ENCODE measurements around the gene GRB2.
"Not testable (repeated sequence)": the region's sequence is repeated elsewhere in the genome, so short reads cannot be mapped to it uniquely, and the experiment has no call there.

Gene GRB2

DNA sequence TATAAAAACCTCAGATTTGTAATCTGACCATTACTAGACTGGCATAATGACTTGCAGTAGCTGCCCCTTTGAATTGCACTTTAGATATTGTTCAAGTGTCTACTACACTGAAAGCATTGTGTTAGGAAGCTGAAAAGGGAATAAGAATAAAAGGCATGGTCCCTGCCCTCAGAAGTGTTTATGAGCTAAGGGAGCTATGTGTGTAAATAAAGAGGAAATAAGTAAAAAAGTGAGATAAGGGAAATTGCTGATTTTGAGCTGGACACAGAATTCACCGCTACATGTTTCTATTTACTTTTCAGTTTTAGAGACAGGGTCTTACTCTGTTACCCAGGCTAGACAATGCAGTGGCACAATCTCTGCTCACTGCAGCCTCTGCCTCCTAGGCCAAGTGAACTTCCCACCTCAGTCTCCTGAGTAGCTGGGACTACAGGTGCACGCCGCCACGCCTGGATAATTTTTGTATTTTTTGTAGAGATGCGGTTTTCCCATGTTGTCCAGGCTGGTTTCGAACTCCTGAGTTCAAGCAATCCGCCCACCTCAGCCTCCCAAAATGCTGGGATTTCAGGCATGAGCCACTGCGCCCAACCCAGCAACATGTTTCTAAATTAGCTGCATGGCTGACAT lies 57.0 kb downstream of the GRB2 start:
- DNase-seq: no peak

DNA sequence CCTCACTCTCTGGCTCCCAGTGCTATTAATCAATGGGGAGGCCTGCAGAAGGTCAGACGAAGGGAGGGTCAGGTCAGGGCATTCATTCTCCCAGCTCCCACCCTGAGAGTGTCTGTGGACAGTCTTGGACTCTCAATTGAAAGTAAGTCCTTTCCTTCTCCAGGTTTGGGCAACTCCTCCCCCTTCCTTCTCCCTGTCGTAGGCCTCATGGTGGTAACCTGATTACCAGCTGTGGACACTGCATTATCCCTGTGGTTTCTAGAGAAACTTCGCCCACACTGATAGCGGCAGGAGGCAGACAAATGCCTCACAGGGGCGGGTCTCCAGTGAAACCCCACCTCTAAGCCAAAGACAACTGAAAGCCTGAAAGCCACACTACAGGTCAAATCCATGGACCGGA lies 58.6 kb downstream of the GRB2 start:
- DNase-seq: no peak

DNA sequence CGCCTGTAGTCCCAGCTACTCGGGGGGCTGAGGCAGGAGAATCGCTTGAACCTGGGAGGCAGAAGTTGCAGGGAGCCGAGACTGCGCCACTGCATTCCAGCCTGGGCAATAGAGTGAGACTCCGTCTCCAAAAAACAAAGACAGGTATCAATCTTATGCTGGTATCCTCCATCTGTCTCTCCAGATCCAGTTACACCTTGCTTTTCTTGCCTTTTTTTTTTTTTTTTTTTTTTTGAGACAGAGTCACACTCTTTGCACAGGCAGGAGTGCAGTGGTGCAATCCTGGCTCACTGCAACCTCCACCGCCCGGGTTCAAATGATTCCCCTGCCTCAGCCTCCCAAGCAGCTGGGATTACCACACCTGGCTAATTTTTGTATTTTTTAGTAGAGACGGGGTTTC lies 59.1 kb downstream of the GRB2 start:
- DNase-seq: not testable (repeated sequence)

DNA sequence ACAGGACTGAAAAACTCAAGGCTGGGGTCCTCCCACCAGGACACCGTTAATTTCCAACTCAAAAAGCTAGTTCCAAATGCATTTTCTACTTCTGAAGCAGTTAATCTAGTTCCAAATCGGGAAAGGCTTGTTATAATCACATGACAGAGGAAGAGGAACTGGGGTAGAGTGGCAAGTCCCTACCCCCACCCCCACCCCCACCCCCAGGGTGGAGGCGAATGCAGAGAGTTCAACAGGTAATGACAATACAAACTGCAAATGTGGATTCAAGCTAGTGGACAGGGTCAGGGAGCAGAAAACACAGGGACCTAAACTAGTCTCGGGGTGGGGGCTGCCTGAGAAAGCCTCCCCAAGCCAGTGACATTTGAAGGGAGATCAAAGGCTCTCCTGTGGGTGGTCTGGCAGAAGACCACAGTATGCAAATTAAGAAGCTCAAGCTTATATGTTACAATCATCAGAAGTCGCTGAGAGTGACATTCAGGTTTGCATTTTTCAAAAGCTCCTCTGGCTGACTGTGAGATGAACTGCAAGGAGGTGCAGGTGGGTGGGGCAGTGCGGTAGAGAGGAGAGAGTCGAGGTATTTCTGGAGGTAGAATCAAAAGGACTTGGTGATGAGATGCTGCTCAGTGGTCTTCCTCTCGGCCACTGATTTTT lies 59.8 kb downstream of the GRB2 start:
- no peak for DNase-seq

DNA sequence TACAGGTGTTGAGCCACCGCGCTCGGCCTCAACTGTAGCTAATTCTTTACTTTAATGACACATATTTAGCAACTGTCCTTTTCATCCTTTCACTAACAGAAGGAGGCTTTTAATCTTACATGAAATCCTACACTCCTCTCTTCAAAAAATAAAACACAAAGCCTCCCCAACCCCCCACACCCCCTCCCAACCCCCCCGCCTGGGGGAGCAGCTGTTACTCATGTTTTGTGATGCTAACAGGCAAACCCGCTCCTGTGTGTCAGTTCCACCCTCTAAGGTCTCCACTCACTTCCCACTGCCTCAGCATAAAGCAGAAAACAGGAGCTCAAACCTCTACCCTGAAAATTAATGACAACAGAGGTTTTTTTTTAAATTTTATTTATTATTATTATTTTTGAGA lies 60.8 kb downstream of the GRB2 start:
- peak; percentile 10 for DNase-seq

DNA sequence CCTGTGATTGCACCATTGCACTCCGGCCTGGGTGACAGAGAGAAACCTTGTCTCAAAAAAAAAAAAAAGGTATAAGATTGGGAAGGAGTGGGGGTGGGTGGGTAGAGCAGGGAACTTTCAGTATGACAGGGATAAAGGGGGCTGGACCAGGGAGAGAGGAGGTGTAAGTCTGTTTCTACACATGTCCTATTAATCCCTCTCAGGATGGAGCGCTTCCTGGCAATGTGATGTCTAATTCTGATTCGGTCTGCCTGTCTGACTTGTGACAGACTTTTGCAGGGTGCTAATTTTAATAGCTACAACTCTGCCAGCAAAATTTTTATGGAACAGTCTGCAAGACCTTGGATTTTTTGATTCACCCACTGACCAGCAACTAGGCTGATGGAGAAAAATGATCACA lies 62.5 kb downstream of the GRB2 start:
- no peak for DNase-seq

DNA sequence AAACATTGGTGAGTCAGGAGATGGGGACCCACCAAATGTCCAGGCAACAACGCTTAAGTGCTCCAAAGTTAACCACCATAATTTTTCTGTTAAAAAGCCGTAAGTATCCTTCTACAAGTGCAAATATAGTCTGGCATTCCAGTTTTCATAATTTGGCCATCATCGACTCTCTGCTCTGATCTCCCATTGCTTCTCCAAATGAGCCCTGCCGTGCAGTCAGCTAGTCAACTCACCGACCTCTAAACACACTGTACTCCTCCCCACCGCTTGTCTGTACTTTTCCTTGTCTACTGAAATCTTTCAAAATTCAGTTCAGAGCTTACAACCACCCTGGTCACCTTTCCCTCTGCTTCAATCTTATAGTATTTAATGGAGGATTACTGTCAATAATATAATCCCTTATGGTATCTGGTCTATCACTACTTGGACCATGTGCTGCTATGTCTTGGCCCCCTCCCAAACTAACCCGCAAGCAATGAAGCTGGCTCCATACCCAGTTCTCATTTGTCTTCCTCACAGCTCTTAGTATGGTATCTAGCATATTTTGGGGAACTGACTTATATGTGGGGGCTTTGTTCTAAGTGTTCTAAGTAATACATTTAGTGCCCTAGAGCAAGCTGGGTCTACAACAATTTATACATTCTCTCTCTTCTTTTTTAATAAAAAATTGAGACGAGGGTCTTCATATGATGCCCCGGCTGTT lies 63.5 kb downstream of the GRB2 start:
- no peak for DNase-seq

DNA sequence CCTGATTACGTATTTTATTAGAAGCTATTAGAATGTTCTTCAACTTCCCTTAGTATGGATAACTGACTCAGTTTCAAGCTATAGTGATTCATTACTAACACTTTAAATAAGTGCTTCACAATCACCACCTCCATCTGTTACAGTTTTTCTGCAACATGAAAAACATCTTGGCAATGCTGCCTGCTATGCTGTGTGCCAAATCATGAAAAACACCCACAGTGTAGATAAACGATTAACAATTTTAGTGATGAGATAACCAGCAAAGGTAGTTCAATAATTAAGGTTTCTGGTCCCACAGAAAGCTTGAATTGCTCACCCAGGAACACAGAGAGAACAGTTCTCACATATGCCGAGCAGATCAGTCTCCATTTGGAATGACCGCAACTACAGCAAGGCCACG lies 64.8 kb downstream of the GRB2 start:
- no peak for DNase-seq

DNA sequence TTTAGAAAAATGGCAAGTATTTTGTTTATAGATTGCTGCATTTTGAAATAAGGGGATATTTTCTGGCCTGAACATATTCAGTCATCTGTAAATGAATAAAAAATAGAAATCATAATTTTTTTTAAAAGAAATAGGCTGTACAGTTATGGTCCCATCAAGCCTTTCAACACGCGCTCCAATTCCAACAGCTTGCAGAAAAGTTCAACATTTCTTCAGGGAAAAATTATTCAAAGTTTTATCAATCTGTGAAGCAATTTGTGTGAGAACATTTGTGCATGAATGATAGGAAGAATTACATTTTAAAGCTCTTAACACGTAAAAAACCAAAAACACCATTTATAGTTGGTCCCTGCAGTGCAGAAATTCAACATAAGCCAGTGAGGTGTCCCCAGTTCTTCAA lies 65.5 kb downstream of the GRB2 start:
- no peak for DNase-seq

DNA sequence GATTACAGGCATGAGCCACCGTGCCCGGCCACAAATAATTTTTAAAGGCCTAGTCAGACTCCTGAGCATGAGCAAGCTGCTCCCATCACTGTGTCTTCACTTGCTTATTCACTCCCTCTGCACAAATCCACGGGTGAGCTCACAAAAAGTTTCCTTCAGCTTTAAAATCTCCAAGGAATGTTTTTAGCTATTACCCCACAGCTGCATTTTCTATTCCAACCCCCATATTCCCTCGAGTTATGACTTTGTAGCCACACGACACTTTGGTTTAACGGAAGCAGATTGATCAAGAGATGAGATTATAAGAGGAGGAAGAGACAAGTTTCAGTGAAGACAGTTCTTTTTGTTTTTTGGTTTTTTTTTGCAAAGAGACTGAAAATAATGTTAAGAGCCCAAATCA lies 67.1 kb downstream of the GRB2 start:
- DNase-seq: no peak

DNA sequence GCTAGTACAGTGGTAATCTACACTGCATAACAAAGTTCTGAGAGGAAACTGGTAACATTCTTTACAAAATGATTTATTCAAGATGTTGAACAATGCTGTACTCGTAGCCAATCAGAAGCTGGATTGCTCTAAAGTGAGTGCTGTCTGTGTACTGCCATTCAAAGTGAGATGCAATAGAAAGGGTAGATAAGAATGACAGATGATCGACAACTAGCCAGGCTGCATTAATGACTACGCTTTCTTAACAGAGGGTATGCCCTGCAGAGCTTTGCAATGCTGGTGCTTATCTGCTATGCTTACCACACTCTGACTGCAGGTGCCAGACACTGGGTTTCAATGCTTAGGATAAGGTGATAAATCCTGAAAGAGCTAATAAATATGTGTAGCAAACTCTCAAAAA lies 70.2 kb downstream of the GRB2 start:
- DNase-seq: no peak

DNA sequence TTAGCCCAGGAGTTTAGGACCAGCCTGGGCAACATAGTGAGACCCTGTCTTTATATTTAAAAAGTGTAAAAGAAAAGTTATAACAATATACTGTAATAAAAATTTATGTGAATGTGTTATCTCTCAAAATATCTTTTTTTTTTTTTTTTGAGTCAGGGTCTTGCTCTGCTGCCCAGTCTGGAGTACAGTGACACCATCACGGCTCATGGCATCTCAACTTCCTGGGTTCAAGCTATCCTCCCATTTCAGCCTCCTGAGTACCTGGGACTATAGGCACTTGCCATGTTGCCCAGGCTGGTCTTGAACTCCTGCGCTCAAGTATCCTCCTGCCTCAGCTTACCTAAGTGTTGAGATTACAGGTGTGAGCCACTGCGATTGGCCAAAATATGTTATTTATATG lies 70.8 kb downstream of the GRB2 start:
- no peak for DNase-seq

DNA sequence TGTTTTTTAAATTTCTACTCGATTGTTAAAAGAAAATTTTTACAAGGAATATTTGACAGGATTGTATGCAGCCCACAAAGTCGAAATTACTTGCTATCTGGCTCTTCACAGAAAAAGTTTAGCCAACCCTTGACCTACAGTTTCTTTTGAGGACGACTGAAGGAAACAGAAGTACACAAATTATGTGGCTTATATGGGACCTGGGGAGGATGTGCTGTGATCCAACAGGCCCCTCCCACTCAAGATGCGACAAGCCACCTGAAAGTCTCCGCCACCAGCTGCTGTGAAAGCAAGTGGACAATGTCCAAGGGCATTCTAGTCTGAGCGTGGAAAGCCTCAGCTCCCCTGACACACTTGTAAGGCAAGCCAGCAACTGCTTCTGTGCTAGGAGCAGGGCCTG lies 73.8 kb downstream of the GRB2 start:
- no peak for DNase-seq

DNA sequence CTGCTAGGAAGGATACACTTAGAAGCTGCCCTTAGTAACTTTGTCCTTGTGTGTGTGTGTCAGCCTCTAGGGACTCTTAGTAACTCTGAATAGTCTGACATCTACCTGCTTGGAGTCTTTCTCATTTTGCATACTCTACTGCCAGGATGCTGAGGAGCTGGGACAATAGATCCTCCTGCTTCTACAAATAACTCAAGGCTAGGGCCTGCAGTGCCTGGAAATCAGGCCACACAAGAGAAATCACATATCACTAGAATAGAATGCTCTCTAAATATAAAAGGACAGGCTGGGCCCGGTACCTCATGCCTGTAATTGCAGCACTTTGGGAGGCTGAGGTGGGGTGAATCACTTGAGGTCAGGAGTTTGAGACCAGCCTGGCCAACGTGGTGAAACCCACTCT lies 77.7 kb downstream of the GRB2 start:
- no peak for DNase-seq

DNA sequence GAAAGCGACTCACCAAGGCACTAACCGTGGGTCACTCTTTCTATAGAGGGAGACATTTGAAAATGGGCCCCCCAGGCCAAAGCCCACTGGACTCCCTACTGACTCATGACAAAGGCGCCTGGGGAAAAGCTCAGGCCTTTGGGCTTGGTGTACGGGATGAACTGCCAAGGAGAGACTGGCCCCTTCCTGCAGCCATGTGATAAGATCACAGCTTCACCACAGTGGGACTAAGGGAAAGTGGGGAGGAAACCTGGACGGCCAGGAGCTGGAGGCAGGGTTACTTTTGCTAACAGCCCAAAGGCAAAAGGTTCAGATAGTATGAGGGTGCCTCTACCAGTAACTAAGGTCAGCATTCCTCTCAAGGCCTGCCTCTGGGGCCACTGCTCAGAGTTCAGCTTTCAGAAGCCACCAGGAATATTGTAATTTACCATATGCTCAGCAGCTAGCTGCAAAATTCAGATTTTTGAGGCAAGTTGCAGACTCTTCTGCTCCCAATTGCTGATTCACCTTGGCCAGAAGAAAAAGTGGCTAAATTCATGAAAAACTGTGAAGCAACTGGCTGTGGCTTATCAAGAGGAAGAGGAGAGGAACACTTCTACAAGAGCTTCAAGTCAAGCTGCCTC lies 79.1 kb downstream of the GRB2 start:
- DNase-seq: no peak

DNA sequence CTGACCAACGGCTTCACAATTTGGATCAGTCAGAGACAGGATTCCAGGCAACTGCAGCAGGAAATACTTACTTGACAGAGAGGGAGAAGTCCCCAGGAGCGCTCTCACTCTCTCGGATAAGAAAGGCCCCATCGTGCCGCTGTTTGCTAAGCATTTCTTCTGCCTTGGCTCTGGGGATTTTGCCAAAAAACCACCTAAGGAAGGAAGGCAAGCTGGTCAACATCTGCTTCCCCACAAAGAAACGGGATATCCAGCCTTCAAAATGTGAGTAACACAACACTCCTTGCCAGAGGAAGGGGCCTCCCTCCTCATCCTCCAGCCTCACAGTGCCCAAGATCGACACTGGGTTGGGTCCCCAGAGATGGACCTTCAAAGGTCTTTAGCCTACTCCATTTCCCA lies 79.7 kb downstream of the GRB2 start:
- DNase-seq: no peak

DNA sequence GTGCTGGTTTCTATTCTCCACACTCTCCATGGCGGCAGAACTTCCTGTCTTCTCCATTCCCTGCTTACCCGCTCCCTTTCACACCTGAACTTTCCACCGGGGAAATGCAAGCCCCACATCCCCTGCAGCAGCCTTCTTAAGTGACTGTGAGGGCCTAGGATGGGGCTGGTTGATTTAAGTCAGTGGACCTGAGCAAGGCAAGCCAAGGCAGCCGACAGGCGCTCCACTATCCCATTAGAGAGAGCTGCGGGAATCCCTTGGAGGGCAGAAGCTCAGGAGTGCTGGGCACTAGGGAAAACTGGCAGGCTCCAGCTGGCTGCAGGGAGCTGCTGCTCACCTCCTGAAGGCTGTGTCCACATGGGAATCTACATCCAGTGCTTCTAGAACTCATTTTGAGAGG lies 80.1 kb downstream of the GRB2 start:
- no peak for DNase-seq

DNA sequence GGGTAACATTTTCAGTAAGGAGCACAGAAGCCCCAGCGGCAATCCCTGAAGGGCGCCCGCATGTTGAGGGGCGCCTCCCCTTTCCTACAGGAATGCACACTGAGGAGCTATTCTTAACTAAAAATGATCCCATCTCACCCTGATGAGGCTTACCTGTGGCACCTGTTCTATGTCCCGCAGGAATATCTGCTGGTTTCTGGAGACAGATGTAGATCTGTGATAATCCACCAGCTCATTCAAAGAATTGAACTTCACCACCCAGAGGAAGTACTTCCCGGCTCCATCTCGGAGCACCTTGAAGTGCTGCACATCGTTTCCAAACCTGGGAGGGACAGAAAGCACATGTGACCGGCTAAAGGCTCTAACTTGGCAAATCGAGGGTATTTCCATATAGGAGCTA lies 84.0 kb downstream of the GRB2 start:
- DNase-seq: no peak

DNA sequence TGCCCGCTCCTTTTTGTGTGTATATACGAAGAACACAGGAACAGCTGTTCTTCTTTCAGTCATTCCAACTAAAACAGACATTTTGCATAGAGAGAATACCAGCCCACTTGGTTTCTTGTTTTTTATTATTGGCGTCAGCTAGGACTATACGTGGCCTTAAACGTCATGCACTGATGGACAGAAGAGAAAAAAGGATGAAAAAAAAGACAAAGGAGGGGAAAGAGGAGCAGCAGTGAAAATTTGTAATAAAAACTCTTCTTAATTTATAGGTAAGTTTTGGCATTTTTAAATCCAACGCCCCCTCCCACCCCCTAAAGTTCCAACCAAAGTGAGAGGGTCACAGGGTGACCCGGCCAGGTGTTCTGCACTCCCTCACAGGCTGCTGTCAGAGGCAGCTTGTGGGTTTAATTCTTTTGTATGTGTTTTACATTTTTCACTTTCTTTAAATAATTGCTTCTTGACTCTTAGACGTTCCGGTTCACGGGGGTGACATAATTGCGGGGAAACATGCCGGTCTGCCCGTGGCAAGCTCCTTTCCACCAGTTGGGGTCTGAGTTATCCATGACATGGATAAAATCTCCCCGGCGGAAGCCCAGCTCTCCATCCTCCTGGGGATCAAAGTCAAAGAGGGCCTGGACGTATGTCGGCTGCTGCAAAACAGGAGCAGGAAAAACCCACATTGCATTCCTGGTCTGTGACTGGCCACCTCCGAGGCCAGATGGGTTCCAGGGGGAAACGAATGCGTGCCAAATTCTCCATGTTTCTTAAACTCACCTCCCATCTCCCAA lies 85.4 kb downstream of the GRB2 start:
- DNase-seq: no peak

DNA sequence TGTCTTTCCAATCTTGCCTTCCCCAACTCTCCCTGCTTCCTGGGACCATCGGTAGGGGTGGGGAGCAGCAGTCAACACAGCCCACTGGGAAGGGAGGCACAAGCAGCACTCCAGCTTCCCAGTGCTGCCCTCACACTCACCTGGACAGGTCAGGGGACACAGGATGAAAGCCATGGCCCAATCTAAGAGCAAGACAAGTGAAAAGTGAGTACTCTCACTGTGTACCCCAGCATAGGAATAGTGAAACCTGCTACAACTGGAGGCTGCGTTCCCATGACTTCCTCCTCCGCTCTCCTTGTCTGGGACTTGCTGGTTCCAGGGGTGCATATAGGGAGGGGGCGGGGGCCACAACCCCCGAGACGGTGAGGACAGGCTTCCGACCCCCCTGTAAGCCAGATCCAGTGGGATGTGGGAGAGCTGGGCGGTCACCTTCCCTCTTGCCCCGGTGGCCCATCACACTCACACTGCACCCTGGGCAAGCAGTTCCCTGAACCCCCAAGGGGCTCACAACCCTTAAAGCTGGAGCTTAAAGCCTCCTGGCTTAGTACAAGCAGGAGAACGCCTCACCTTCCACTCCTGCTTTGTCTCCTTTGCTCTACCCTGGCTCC lies 86.8 kb downstream of the GRB2 start:
- no peak for DNase-seq

DNA sequence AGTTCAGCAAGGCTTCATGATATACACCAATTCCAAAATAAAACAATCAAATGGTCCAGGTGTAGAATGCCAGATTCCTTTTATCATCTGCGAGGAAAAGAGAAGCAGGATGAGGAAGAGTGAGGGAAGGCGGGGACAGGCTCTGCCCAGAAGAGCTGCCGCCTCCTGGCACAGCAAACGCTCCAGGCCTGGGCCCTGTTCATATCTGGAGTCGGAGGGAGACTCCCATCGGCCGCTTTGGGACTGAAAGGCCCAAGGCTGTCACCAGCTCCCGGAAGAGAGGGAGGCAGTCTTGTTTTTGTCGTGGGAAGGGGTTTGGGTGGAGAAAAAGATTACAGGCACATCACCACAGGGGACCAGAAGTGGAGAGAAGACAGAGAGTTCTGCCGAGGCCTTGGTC lies 87.3 kb downstream of the GRB2 start:
- DNase-seq: no peak

DNA sequence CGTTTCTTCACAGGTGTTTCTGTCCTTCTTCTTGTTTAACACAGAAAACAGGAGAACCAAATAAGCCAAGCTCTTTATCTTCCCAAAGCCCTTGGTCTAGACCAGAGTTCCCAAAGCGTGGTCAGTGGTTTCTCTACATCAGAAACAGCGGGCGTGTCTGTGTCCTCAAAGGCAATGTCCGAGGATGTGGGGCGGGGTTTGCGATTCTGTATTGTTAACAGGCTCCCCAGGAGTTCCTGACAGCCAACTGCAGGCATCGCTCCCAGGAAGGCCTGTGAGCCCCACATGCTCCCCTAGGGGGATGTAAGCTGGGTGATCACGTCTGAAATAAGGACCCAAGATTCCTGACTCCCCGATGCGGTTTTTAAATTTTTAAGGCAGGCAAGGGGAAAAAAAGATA lies 87.8 kb downstream of the GRB2 start:
- no peak for DNase-seq

DNA sequence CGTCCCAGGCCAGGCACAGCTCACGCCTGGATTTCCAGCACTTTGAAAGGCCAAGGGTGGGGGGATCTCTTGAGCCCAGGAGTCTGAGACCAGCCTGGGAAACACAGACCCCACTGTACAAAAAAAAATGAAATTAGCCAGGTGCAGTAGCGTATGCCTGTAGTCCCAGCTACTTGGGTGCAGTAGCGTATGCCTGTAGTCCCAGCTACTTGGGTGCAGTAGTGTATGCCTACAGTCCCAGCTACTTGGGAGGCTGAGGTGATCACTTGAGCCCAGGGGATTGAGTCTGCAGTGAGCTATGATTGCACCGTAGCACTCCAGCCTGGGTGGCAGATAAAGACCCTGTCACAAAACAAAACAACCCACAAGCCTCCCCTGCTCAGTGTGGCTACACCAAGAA lies 89.2 kb downstream of the GRB2 start:
- no peak for DNase-seq

Measured in NCI-H345 (cell line).